ENCODE data around the gene LSM7.

The LSM7 gene

GRCh38 chr19:2328401-2329148 lies at the start of gene LSM7, which contains the start of gene SPPL2B:
Gene LSM7 (minus strand): TSS chr19:2328586. CDS start chr19:2328566, 20 bp downstream.
Gene SPPL2B (plus strand): TSS chr19:2328684. CDS start chr19:2328710, 26 bp downstream.
- TF ChIP-seq, protein P1, sequence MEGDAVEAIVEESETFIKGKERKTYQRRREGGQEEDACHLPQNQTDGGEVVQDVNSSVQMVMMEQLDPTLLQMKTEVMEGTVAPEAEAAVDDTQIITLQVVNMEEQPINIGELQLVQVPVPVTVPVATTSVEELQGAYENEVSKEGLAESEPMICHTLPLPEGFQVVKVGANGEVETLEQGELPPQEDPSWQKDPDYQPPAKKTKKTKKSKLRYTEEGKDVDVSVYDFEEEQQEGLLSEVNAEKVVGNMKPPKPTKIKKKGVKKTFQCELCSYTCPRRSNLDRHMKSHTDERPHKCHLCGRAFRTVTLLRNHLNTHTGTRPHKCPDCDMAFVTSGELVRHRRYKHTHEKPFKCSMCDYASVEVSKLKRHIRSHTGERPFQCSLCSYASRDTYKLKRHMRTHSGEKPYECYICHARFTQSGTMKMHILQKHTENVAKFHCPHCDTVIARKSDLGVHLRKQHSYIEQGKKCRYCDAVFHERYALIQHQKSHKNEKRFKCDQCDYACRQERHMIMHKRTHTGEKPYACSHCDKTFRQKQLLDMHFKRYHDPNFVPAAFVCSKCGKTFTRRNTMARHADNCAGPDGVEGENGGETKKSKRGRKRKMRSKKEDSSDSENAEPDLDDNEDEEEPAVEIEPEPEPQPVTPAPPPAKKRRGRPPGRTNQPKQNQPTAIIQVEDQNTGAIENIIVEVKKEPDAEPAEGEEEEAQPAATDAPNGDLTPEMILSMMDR (IDR thresholded peaks at IDR 0.05; ENCODE audit: control insufficient read depth, extremely low read depth, insufficient read depth): no peak

DNA sequence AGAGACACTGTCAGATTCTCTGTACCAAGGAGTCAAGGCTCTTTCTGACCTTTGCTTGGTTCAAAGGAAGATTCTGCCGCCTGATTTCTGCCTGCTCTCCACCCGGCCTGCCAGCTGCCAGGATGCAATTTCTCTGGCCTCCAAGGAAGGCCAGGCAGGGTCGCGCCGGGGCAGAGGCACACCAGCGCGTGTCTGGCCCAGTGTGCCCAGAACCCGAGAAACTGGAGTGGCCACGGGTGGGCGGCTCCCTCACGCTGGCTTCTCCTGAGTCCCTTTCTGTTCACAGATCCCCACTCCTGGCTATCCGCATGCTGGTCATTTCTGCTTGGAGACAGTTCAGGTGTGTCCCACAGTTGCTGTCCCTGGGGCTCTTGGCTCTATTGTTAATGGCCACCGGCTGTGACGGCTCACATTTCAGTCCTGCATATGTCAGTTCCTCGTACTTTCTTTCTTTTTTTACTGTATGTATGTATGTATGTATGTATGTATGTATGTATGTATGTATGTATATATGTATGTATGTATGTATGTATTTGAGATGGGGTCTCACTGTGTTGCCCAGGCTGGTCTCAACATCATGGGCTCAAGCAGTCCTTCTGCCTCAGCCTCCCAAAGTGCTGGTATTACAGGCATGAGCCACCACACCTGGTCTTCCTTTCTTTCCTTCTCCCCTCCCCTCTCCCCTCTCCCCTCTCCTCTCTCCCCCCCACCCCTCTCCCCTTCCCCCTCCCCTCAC lies 48.6 kb upstream of the LSM7 start:
- H3K4me3 ChIP-seq (ENCODE audit: low read depth, low read length): no peak overlapping the region
- TF ChIP-seq, protein P1 (IDR thresholded peaks at IDR 0.05; ENCODE audit: control insufficient read depth, extremely low read depth, insufficient read depth): no peak
- no peak for DNase-seq (ENCODE audit: low read depth)

More at GRCh38 chr19:2328401-2329148, at the start of gene LSM7, which contains the start of gene SPPL2B:
- DNase-seq (ENCODE audit: low read depth): peak; percentile 46
- peak within 1 kb of the TSS; percentile 95 for H3K4me3 ChIP-seq (ENCODE audit: low read depth, low read length)

- no peak overlapping the region for H3K4me3 ChIP-seq (ENCODE audit: low read depth, low read length)
- no peak for DNase-seq (ENCODE audit: low read depth)
- TF ChIP-seq, protein P1 (IDR thresholded peaks at IDR 0.05; ENCODE audit: control insufficient read depth, extremely low read depth, insufficient read depth): no peak
Observed at GRCh38 chr19:2375353-2376121, 47.2 kb upstream of the LSM7 start.

- DNase-seq (ENCODE audit: low read depth): no peak
- no peak overlapping the region for H3K4me3 ChIP-seq (ENCODE audit: low read depth, low read length)
- TF ChIP-seq, protein P1 (IDR thresholded peaks at IDR 0.05; ENCODE audit: control insufficient read depth, extremely low read depth, insufficient read depth): no peak
Observed at GRCh38 chr19:2374808-2375207, 46.4 kb upstream of the LSM7 start.

DNA sequence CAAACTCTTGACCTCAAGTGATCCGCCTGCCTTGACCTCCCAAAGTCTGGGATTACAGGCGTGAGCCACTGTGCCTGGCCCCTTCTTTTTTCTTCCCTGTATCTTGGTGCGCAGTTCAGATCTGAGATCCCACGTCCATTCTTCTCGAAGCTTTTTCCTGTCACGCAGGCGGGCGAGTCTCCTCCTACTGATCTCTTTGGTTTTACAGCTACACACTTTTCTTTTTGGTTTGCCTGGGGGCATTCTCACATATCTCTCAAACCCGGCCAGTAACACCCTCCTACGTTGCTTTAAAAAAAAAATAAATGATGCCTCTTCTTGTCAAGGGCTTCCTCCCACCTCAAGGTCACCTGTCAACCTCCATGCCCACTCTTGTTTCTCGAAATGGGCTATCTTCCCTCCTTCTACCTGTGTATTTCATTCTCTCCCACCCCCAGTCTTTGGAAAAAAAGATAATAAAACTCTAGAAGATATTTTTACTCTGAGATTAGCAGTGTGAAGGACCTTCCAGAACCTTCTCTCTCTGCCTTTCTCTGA lies 43.8 kb upstream of the LSM7 start:
- TF ChIP-seq, protein P1 (IDR thresholded peaks at IDR 0.05; ENCODE audit: control insufficient read depth, extremely low read depth, insufficient read depth): no peak
- H3K4me3 ChIP-seq (ENCODE audit: low read depth, low read length): no peak overlapping the region
- no peak for DNase-seq (ENCODE audit: low read depth)

GRCh38 chr19:2371656-2372055 lies 43.3 kb upstream of the LSM7 start:
- no peak for DNase-seq (ENCODE audit: low read depth)
- TF ChIP-seq, protein P1 (IDR thresholded peaks at IDR 0.05; ENCODE audit: control insufficient read depth, extremely low read depth, insufficient read depth): no peak
- no peak overlapping the region for H3K4me3 ChIP-seq (ENCODE audit: low read depth, low read length)
